GM18502 (cell line): Measurements from ENCODE around the gene MIB2.
"Not testable (repeated sequence)": the region's sequence is repeated elsewhere in the genome, so short reads cannot be mapped to it uniquely, and the experiment has no call there.

Experiments
- ATAC-seq: cut with Tn5 transposase; IDR thresholded peaks from one replicate; pipeline ENCODE4 v1.9.1; 2021; ENCODE audit warnings: mild to moderate bottlenecking; ENCODE audit not compliant: unreplicated experiment, poor library complexity

The MIB2 gene

GRCh38 chr1:1615256-1616044 lies at the start of gene MIB2:
Gene MIB2 (plus strand): TSS chr1:1615500. CDS start chr1:1623453, 7,953 bp downstream.
- peak; percentile 83 for ATAC-seq

GRCh38 chr1:1567152-1567875 lies 48.0 kb upstream of the MIB2 start:
- ATAC-seq: no peak

GRCh38 chr1:1567891-1568291 lies 47.4 kb upstream of the MIB2 start:
- no peak for ATAC-seq

GRCh38 chr1:1569341-1569740 lies 46.0 kb upstream of the MIB2 start:
- no peak for ATAC-seq

GRCh38 chr1:1573843-1574720 lies 41.2 kb upstream of the MIB2 start:
- peak; percentile 65 for ATAC-seq

- ATAC-seq: peak; percentile 89
Measured at GRCh38 chr1:1574721-1575537, 40.4 kb upstream of the MIB2 start, which contains the start of gene SSU72. Gene SSU72 (minus strand): TSS chr1:1574863. CDS start chr1:1574557, 306 bp downstream.

GRCh38 chr1:1577367-1578011 lies 37.8 kb upstream of the MIB2 start:
- no peak for ATAC-seq

GRCh38 chr1:1578371-1578940 lies 36.8 kb upstream of the MIB2 start:
- ATAC-seq: no peak

- ATAC-seq: no peak
Measured at GRCh38 chr1:1582585-1583346, 32.5 kb upstream of the MIB2 start.

GRCh38 chr1:1583347-1584010 lies 31.8 kb upstream of the MIB2 start:
- ATAC-seq: no peak

- ATAC-seq: no peak
Measured at GRCh38 chr1:1591452-1591851, 23.8 kb upstream of the MIB2 start.

GRCh38 chr1:1593834-1594601 lies 21.3 kb upstream of the MIB2 start:
- ATAC-seq: no peak

GRCh38 chr1:1594602-1595260 lies 20.6 kb upstream of the MIB2 start:
- ATAC-seq: no peak

GRCh38 chr1:1595341-1595740 lies 20.0 kb upstream of the MIB2 start:
- not testable (repeated sequence) for ATAC-seq

GRCh38 chr1:1596493-1597274 lies 18.6 kb upstream of the MIB2 start:
- ATAC-seq: no peak
